ENCODE data around the gene E2F1.
A peak's percentile ranks its signal among the peaks of the same experiment; 100 is the strongest.
"Not testable (repeated sequence)": the region's sequence is repeated elsewhere in the genome, so short reads cannot be mapped to it uniquely, and the experiment has no call there.

The E2F1 gene

DNA sequence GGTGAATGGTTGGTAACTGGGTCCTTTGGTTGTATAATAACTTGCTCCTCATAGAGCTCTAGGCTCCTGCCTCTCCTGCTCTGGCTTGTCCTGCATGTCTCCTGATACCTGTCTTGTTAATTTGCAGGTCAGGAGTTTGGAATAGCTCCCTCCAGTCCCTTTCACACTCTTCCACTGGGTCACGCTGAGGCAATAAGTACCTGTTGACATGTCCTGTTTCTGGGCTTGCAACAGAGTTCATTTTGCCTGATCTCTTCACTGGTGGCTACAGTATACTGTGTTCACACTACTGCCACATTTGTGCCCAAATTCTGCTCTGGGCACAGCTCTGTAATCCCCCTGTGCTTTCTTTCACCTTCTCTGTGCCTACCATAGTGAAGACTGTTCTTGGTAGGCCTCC, 49.4 kb downstream of the E2F1 start:
- no peak for DNase-seq

DNA sequence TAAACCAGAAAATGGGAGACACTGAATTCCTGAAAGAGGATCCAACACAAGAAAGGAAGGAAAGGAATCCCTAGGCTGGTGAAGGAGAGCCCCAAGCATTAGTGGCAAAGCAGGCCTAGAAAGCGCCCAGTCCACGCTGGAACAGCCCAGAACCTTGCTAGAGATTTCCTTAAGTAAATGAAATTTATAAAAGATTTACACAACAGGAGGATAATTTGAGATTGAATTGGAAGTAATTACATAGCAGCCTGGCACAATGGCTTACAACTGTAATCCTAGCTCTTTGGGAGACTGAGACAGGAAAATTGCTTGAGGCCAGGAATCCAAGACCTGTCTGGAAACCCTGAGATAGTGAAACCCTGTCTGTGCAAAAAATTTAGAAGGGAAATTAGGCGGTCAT, 50.8 kb downstream of the E2F1 start:
- DNase-seq = peak in 1 of 3 experiments; percentile 14

DNA sequence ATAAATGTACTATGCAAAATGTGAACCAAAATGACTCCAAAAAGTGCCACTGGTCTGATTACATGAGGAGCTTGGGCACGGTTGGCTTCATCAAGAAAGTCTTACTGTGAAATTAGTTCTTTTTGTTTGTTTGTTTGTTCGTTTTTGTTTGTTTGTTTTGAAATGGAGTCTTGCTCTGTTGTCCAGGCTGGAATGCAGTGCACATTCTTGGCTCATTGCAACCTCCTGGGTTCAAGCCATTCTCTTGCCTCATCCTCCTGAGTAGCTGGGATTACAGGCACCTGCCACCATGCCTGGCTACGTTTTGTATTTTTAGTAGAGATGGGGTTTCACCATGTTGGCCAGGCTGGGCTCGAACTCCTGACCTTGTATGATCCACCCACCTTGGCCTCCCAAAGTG, 54.3 kb downstream of the E2F1 start:
- not testable (repeated sequence) for DNase-seq

DNA sequence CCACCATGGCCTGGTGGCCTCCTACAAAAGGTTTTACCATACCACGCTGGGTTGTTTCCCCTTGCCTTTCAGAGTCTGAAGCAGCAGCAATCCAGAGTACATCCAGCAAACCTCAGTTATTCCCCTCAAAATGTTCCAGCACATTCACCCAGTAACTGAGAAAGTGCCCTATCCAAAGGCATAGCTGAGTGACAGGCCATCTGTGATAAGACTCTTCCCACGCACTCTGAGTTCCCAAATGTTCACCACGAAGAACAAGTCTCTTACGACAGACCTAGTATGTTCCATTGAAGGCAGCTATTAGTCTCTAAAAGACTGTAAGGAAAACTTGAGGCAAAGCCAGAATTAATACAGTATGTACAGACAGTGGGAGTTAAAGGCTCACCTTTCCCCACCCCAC, 55.7 kb downstream of the E2F1 start:
- no peak for DNase-seq

DNA sequence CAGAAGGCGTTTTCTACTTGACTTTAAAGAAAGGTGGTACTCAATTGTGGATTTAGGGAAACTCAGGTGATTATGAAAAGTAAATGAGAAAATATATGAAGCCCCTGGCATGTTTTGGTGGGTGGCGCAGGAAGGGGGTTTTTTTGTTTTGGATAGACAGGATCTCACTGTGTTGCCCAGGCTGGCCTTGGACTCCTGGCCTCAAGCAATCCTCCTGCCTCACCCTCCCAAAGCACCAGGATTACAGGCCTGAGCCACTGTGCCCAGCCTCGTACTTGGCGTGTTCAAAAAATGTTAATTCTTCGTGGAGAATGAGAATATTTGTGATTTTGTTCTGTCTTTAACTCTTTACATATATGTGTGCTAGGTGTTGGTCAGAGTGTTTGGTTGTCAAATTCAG, 56.2 kb downstream of the E2F1 start:
- no peak for DNase-seq

DNA sequence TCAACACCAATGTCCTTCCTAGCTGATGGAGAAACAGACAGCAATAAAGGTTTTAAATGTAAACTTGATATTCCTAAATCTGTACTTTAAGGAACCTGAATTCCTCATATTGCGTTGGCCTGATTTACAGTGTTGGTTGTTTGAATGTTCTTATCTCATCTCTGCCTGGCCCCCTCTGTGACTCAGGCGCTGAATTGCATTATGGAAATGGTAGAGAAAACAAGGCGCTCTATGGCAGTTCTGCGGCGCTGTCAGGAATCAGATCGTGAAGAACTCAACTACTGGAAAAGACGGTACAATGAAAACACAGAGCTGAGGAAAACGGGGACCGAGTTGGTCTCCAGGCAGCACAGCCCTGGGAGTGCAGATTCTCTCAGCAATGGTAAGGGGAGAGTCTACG, 56.7 kb downstream of the E2F1 start:
- no peak for DNase-seq

DNA sequence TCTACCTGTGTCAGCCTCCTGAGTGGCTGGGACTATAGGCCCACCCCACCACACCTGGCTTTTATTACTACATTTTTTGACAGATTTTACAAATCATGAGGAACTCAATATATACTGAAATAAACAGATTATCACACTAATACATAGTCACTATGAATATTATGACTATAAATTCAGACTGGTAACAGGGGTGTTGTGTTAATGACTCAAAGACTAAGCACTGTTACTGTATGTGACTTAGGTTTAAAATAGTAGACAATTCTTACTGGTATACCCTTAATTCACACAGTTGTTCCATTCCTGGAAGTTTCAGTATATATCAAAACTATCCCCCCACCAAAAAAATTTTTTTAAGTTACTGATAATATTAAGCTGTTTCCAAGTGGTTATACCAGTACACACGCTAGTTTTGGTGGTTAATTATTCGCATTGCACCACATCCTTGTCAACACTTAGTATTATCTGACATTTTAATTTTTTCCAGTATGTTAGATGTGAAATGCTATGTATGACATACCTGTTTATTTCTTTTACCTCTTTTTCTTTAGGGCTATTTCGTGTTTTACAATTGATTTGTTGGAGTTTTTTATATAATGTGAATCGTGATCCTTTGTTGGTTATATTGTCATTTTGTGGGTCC, 58.5 kb downstream of the E2F1 start:
- no peak for DNase-seq

DNA sequence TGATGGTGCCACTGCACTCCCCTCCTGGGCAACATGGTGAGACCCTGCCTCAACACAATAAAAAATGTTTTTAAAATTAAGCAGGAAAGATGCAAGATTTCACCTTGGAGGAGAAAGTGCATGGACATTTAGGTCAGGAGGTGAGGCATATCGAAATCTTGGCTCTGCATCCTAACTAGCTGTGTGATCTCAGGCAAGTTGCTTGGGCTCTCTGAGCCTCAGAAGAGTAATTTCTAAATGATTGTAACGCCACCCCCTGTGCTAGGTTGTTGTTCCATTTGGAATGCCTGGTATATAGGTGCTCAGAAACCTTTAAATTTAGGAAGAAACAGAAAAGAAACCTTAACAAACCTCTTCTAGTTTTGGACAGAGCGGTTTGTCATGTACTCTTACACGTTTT, 60.0 kb downstream of the E2F1 start:
- no peak for DNase-seq

Data from NCI-H1417 (cell line).